Endothelial cell of umbilical vein (primary cell): ENCODE results near the gene CERS6. TPM values are rescaled to one million over a fixed set of nuclear protein-coding genes. Genes with fewer than 3 reads are reported as not detected.
A peak's percentile ranks its signal among the peaks of the same experiment; 100 is the strongest.
"Not testable (repeated sequence)": the region's sequence is repeated elsewhere in the genome, so short reads cannot be mapped to it uniquely, and the experiment has no call there.

Experiments used
- BruUV-seq: library from RNA; stranded (reverse); fragments of 400-500 nt; replicated peaks from 2 replicates; lab custom pipeline; 2021; lab: Mats Ljungman, UMichigan
- CTCF ChIA-PET: fragments of 300-600, 350-600 bp; sonication (Branson Sonifier 250); formaldehyde crosslinking; loops from one replicate; lab custom pipeline; 2021; ENCODE audit warnings: antibody characterized with exemption, inconsistent platforms; lab: Charles Lee
- POLR2A ChIA-PET: fragments of 300-600, 350-600 bp; sonication (Branson Sonifier 250); formaldehyde crosslinking; loops from one replicate; lab custom pipeline; 2021; ENCODE audit warnings: antibody characterized with exemption, inconsistent platforms; lab: Charles Lee
- DNase-seq: peaks from one replicate; pipeline ENCODE4 v3.0.0-alpha.2; 2011; ENCODE audit warnings: low read depth, low spot score
- FAIRE-seq: peaks from 2 replicates; lab custom pipeline; 2011; peaks lifted over from hg19 to GRCh38; lab: Jason Lieb, UNC
- H2AFZ ChIP-seq: 2 replicates; pipeline ENCODE4 v1.6.0; 2012; ENCODE audit warnings: low read depth, low read length, control low read depth, inconsistent platforms
- H3K27ac ChIP-seq: 2 replicates; pipeline ENCODE4 v1.5.1; 2011; ENCODE audit warnings: low read depth, mild to moderate bottlenecking, control low read depth, low read length, moderate library complexity; ENCODE audit not compliant: insufficient read depth
- H3K27me3 ChIP-seq, 2 experiments: 2 replicates each; pipeline versions ENCODE4 v1.6.0 to v1.6.1; 2011; ENCODE audit warnings: low read length in 2 of 2, mixed read lengths in 1 of 2; ENCODE audit not compliant: control insufficient read depth in 2 of 2, insufficient read depth in 2 of 2
- H3K36me3 ChIP-seq, 2 experiments: 2 replicates in 1 of 2; 3 replicates in 1 of 2; pipeline ENCODE4 v1.5.1; 2011; ENCODE audit warnings: low read length in 2 of 2, mild to moderate bottlenecking in 1 of 2, moderate library complexity in 1 of 2; ENCODE audit not compliant: control insufficient read depth in 2 of 2, insufficient read depth in 2 of 2; ENCODE audit errors: extremely low read depth in 1 of 2
- H3K4me1 ChIP-seq: 3 replicates; pipeline ENCODE4 v1.5.1; 2011; ENCODE audit warnings: mild to moderate bottlenecking, low read length; ENCODE audit not compliant: control insufficient read depth, insufficient read depth; ENCODE audit errors: extremely low read depth
- H3K4me2 ChIP-seq: 2 replicates; pipeline ENCODE4 v1.6.1; 2011; ENCODE audit warnings: low read length, control low read depth, mixed read lengths; ENCODE audit not compliant: insufficient read depth
- H3K4me3 ChIP-seq, 3 experiments: fragments of 200-600 bp in 1 of 3; sonication (generic), shearing (Covaris generic) in 1 of 3; replicated peaks in 1 of 3; 2 replicates each; pipeline ENCODE4 v1.5.1; 2011 to 2016; ENCODE audit warnings: control low read depth in 3 of 3, low read length in 3 of 3, mild to moderate bottlenecking in 2 of 3, inconsistent platforms in 1 of 3, low read depth in 1 of 3, moderate library complexity in 1 of 3; ENCODE audit not compliant: insufficient read depth in 1 of 3
- H3K79me2 ChIP-seq: 2 replicates; pipeline ENCODE4 v1.6.0; 2012; ENCODE audit warnings: low read length, inconsistent platforms; ENCODE audit not compliant: control insufficient read depth, insufficient read depth
- H3K9ac ChIP-seq: replicated peaks from 2 replicates; pipeline ENCODE3; 2011; ENCODE audit warnings: low read length, control low read depth; ENCODE audit not compliant: insufficient read depth; ENCODE audit errors: extremely low read depth
- H3K9me1 ChIP-seq: replicated peaks from 3 replicates; pipeline ENCODE4 v1.6.0; 2011; ENCODE audit warnings: mild to moderate bottlenecking, low read length; ENCODE audit not compliant: control insufficient read depth, insufficient read depth; ENCODE audit errors: extremely low read depth
- H3K9me3 ChIP-seq: replicated peaks from 2 replicates; pipeline ENCODE4 v1.5.1; 2012; ENCODE audit warnings: low read length, inconsistent platforms; ENCODE audit not compliant: control insufficient read depth, insufficient read depth
- H4K20me1 ChIP-seq: replicated peaks from 2 replicates; pipeline ENCODE3; 2011; ENCODE audit warnings: mild to moderate bottlenecking, low read length; ENCODE audit not compliant: control insufficient read depth, insufficient read depth; ENCODE audit errors: extremely low read depth
- CTCF ChIP-seq, 2 donors: IDR thresholded peaks; 1 replicate in 1 of 2; 2 replicates in 1 of 2; pipeline ENCODE4 v1.5.1; 2011; ENCODE audit warnings: low read length in 2 of 2, mild to moderate bottlenecking in 2 of 2, moderate library complexity in 2 of 2, control low read depth in 1 of 2, inconsistent platforms in 1 of 2, low read depth in 1 of 2; ENCODE audit not compliant: insufficient read depth in 1 of 2; ENCODE audit errors: extremely low read depth in 1 of 2
- EZH2 ChIP-seq: IDR thresholded peaks from 2 replicates; pipeline ENCODE4 v1.6.1; 2012; ENCODE audit warnings: borderline replicate concordance, low read depth, mild to moderate bottlenecking, moderate library complexity, low read length, inconsistent platforms; ENCODE audit not compliant: severe bottlenecking
- FOS ChIP-seq: IDR thresholded peaks from 2 replicates; pipeline ENCODE4 v1.6.1; 2011; ENCODE audit warnings: mild to moderate bottlenecking, low read length, moderate library complexity, borderline replicate concordance; ENCODE audit not compliant: insufficient read depth
- GATA2 ChIP-seq: IDR thresholded peaks from 2 replicates; pipeline ENCODE4 v1.7.0; 2011; ENCODE audit warnings: low read depth, mild to moderate bottlenecking, moderate library complexity, mixed read lengths, low read length; ENCODE audit not compliant: insufficient read length, insufficient read depth
- JUN ChIP-seq: IDR thresholded peaks from 2 replicates; pipeline ENCODE4 v1.6.1; 2011; ENCODE audit warnings: borderline replicate concordance, low read depth; ENCODE audit not compliant: insufficient read length, insufficient read depth
- MAX ChIP-seq: IDR thresholded peaks from 2 replicates; pipeline ENCODE4 v1.6.1; 2011; ENCODE audit not compliant: insufficient read depth, insufficient read length
- MYC ChIP-seq: IDR thresholded peaks from one replicate; pipeline ENCODE4 v1.6.1; 2011; ENCODE audit warnings: mild to moderate bottlenecking, low read depth, low read length
- POLR2A ChIP-seq: IDR thresholded peaks from 2 replicates; pipeline ENCODE4 v1.6.1; 2012; ENCODE audit warnings: low read depth, mild to moderate bottlenecking, control low read depth, low read length
- POLR2AphosphoS5 ChIP-seq: IDR thresholded peaks from 2 replicates; pipeline ENCODE4 v1.6.1; 2012; ENCODE audit warnings: low read depth, mild to moderate bottlenecking, control low read depth, low read length, moderate library complexity; ENCODE audit not compliant: insufficient read depth
- dilution Hi-C: fragments of 300-500 bp; cut with MboI; formaldehyde crosslinking; loops from one replicate; pipeline ENCODE4 v1.15.0; 2019; ENCODE audit warnings: low sequenced_read_pairs; ENCODE audit not compliant: extremely low pct_ligation_motif_present
- intact Hi-C: fragments of 100-400 bp; cut with micrococcal nuclease; formaldehyde crosslinking; loops from one replicate; pipeline ENCODE4 v1.10.0; 2022
- polyA plus RNA-seq, 4 experiments: library from polyadenylated mRNA; depleted of rRNA in 3 of 4; stranded (reverse) in 3 of 4; unstranded in 1 of 4; fragments of >200 nt; gene quantifications; 2 replicates each; pipeline versions ENCODE4 v1.2.1 to v1.2.3, GENCODE V29; 2011 to 2012; ENCODE audit warnings: missing spikeins in 1 of 4
- total RNA-seq: library from RNA; stranded (reverse); gene quantifications from 2 replicates; pipeline ENCODE4 v1.2.3, GENCODE V29; 2021

CERS6 gene
- total and polyA plus RNA-seq, 2 donors (not counting 3 experiments of a cell fraction or from before 2014, with no cell fraction given) = 2.7 to 11.7 TPM

- FAIRE-seq = no peak
Observed at GRCh38 chr2:168490946-168491605, 35.0 kb downstream of the CERS6 start.

GRCh38 chr2:168491728-168492127 lies 35.7 kb downstream of the CERS6 start:
- H3K9ac ChIP-seq, H3K4me3 ChIP-seq, H4K20me1 ChIP-seq, H3K4me2 ChIP-seq, H2AFZ ChIP-seq, H3K9me3 ChIP-seq, dilution Hi-C loops, POLR2A ChIA-PET, H3K27ac ChIP-seq, DNase-seq, BruUV-seq, H3K27me3 ChIP-seq, H3K36me3 ChIP-seq, H3K9me1 ChIP-seq, H3K79me2 ChIP-seq, FAIRE-seq, CTCF ChIA-PET: not testable (repeated sequence)
- peaks cover 15% of the 10 kb centered on the region for H3K4me1 ChIP-seq
- intact Hi-C loops = loop anchor here (5.0 kb wide), 1 partner anchor 34 kb away; the partner anchor contains the start of gene CERS6

More at GRCh38 chr2:168490946-168491605, 35.0 kb downstream of the CERS6 start:
- peak overlapping the region; percentile 34 for H2AFZ ChIP-seq
- dilution Hi-C loops = no loop called here
- DNase-seq = peak; percentile 3
- no peak for TF ChIP-seq MAX
- TF ChIP-seq POLR2AphosphoS5 = no peak
- TF ChIP-seq FOS = no peak
- TF ChIP-seq POLR2A = no peak
- TF ChIP-seq EZH2 = no peak
- TF ChIP-seq MYC = no peak
- TF ChIP-seq CTCF (IDR thresholded peaks at IDR 0.05; ENCODE audit: extremely low read depth in 1 of 2, insufficient read depth in 1 of 2, low read depth in 1 of 2, low read length in 2 of 2) = no peak
- no peak for TF ChIP-seq JUN
- no peak for TF ChIP-seq GATA2
- BruUV-seq = no TSS peak
- H3K27ac ChIP-seq = no peak overlapping the region
- no peaks in the 10 kb centered on the region for H3K36me3 ChIP-seq
- peaks cover 15% of the 10 kb centered on the region for H3K4me1 ChIP-seq
- ChIA-PET POLR2A (no interaction called here), CTCF (interaction anchor here (1.0 to 1.8 kb wide), 3 partner anchors 10 to 24 kb away, joined by 3 to 7 read pairs (median 4); no protein-coding TSS in a partner anchor)
- peak overlapping the region; percentile 59 for H3K4me2 ChIP-seq
- H3K27me3 ChIP-seq = no peaks in the 10 kb centered on the region
- no peak overlapping the region for H3K4me3 ChIP-seq
- H3K9me1 ChIP-seq = no peaks in the 10 kb centered on the region
- H3K79me2 ChIP-seq = peaks cover 2% of the 10 kb centered on the region
- no peaks in the 10 kb centered on the region for H4K20me1 ChIP-seq
- H3K9me3 ChIP-seq = no peaks in the 10 kb centered on the region
- no peak overlapping the region for H3K9ac ChIP-seq
- intact Hi-C loops = loop anchor here (5.0 kb wide), 1 partner anchor 34 kb away; the partner anchor contains the start of gene CERS6
